ENCODE measurements around the gene CHST6. TPM values are rescaled to one million over a fixed set of nuclear protein-coding genes. Genes with fewer than 3 reads are reported as not detected.
A peak's percentile ranks its signal among the peaks of the same experiment; 100 is the strongest.
"Not testable (repeated sequence)": the region's sequence is repeated elsewhere in the genome, so short reads cannot be mapped to it uniquely, and the experiment has no call there.

CHST6 gene
- total RNA-seq, 2 donors from 2014 or later = under 0.01 TPM; not detected in 1

- intact Hi-C loops (cut with DNase I) = no loop called here
- H3K4me3 ChIP-seq = no peak overlapping the region
- no peaks in the 10 kb centered on the region for H3K9me3 ChIP-seq
- ATAC-seq (no peak), DNase-seq (no peak)
- no peaks in the 10 kb centered on the region for H3K27me3 ChIP-seq
- no peaks in the 10 kb centered on the region for H3K4me1 ChIP-seq
- TF ChIP-seq POLR2A (IDR thresholded peaks at IDR 0.05) = no peak
- no peak for TF ChIP-seq CTCF (IDR thresholded peaks at IDR 0.05)
- 80 to 82% methylated on average over 3 of the region's 3 CpGs for WGBS, 2 donors
- no peaks in the 10 kb centered on the region for H3K36me3 ChIP-seq (replicated peaks in 1 of 2; ENCODE audit: insufficient read depth in 1 of 2, low read depth in 2 of 2)
- H3K27ac ChIP-seq = no peak overlapping the region
These were observed 10.9 kb upstream of the CHST6 start for GRCh38 chr16:75506107-75506506.

DNA sequence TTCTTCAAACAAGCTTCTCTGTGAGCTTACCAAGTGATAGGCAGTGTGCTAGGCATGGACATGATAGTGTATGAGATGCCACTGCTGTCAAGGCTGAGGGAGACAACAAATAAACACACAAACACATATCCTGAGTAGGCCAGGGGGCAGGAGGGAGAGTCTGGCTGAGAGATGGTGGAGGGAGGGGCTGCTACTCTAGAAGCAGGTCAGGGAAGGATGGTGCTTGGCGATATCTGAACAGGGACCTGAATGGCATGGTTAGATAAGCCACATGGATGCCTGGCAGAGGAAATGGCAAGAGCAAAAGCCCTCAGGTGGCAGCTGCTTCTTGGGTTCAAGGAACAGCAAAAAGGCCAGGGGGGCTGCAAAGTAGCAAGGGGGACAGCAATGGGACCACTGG lies 8.6 kb upstream of the CHST6 start:
- H3K9me3 ChIP-seq = no peaks in the 10 kb centered on the region
- 69 to 91% methylated on average over 1 of the region's 1 CpG for WGBS, 2 donors
- no peak for TF ChIP-seq POLR2A (IDR thresholded peaks at IDR 0.05)
- TF ChIP-seq CTCF (IDR thresholded peaks at IDR 0.05) = no peak
- no peaks in the 10 kb centered on the region for H3K27me3 ChIP-seq
- DNase-seq (no peak), ATAC-seq (no peak)
- no peaks in the 10 kb centered on the region for H3K36me3 ChIP-seq (replicated peaks in 1 of 2; ENCODE audit: insufficient read depth in 1 of 2, low read depth in 2 of 2)
- intact Hi-C loops (cut with DNase I) = no loop called here
- no peak overlapping the region for H3K27ac ChIP-seq
- peaks cover 3% of the 10 kb centered on the region for H3K4me1 ChIP-seq
- H3K4me3 ChIP-seq = no peak overlapping the region

- no peak for ATAC-seq
- DNase-seq = no peak
- Histone ChIP-seq H3K27ac (no peak overlapping the region), H3K4me1 (peaks cover 10% of the 10 kb centered on the region), H3K27me3 (no peaks in the 10 kb centered on the region), H3K4me3 (no peak overlapping the region), H3K36me3 (replicated peaks in 1 of 2; ENCODE audit: insufficient read depth in 1 of 2, low read depth in 2 of 2) (no peaks in the 10 kb centered on the region), H3K9me3 (no peaks in the 10 kb centered on the region)
- intact Hi-C loops (cut with DNase I) = no loop called here
- TF ChIP-seq CTCF (IDR thresholded peaks at IDR 0.05) = no peak
- no peak for TF ChIP-seq POLR2A (IDR thresholded peaks at IDR 0.05)
- WGBS, 2 donors = 85 to 89% methylated on average over 4 of the region's 4 CpGs
These were observed 7.8 kb upstream of the CHST6 start for GRCh38 chr16:75502916-75503605.

DNA sequence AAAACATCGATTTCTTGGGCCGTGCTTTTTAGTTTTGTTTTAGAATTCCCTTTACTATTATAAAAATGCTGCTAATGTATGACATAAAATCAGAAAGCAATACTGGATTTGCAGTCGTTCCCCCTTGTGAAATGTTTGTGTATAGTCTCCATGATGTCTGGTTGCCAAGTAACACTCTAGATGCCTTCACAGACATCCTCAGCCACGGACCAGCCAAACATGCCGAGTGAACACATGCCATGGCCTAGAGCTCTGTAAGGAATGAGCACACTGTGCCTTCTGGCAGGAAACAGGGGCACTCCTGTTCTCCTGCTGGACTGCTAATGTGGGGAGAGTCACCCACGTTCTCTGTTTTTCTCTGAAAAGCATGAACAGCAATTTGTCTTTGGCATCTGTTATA lies 6.6 kb upstream of the CHST6 start:
- H3K4me1 ChIP-seq = peaks cover 18% of the 10 kb centered on the region
- H3K9me3 ChIP-seq; H3K4me3 ChIP-seq; H3K27me3 ChIP-seq; H3K36me3 ChIP-seq (replicated peaks in 1 of 2; ENCODE audit: insufficient read depth in 1 of 2, low read depth in 2 of 2); H3K27ac ChIP-seq; DNase-seq; ATAC-seq; intact Hi-C loops (cut with DNase I): not testable (repeated sequence)
- WGBS, 2 donors = 54 to 57% methylated on average over 6 of the region's 6 CpGs

DNA sequence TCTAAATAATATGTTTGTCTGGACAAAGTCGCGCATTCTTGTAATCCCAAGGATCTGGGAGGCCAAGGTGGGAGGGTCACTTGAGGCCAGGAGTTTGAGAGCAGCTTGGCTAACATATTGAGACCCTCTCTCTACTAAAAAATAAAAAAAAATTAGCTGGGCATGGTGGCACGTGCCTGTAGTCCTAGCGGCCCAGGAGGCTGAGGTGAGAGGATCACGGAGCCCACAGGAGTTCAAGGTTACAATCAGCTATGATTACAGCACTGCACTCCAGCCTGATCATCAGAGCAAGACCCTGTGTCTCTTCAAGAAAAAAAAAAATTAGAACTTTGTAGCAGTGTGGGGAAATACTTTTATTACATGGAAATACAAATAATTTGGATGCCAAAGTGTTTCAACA lies 6.1 kb upstream of the CHST6 start:
- no peak overlapping the region for H3K27ac ChIP-seq
- no peaks in the 10 kb centered on the region for H3K9me3 ChIP-seq
- no peak for ATAC-seq
- no peaks in the 10 kb centered on the region for H3K36me3 ChIP-seq (replicated peaks in 1 of 2; ENCODE audit: insufficient read depth in 1 of 2, low read depth in 2 of 2)
- 72 to 75% methylated on average over 5 of the region's 5 CpGs for WGBS, 2 donors
- H3K4me3 ChIP-seq = no peak overlapping the region
- H3K27me3 ChIP-seq = no peaks in the 10 kb centered on the region
- H3K4me1 ChIP-seq = peaks cover 18% of the 10 kb centered on the region
- no peak for DNase-seq
- intact Hi-C loops (cut with DNase I) = no loop called here
- TF ChIP-seq POLR2A (IDR thresholded peaks at IDR 0.05) = no peak
- TF ChIP-seq CTCF (IDR thresholded peaks at IDR 0.05) = no peak

DNA sequence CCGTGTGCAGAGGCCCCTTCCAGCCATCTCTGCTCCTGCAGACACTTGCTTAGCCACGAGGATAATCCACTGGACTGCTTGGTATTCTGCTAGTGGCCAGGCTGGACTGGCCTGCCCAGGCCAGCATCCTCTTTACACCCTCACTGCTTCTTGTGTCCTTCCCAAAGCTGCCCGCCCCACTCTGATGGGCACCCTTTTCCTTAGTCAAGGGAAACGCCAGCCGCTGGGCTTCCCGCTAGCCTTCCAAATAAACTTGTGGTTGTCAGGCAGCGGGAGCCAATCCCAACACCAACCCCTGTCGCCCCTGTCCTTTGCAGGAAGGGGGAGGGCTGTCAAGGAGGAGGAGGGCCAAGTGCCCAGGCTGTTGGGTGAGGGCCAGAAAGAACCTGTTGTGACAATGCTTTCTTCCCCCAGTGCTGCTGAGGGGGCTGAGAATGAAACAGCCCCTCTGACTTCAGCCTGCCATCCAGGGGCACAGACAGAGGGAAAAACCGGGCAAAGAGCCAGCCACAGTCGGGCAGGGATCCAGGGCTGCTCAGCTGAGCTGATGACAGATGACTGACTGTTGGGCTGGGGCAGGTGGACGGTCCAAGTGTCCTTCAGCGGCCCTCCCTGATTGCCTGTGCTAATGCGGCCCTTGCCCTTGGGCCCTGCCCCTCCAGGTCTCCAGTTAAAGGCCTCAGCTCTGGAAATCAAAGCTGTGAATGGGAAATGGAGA lies 3.5 kb upstream of the CHST6 start:
- H3K27me3 ChIP-seq; H3K9me3 ChIP-seq; H3K36me3 ChIP-seq (replicated peaks in 1 of 2; ENCODE audit: insufficient read depth in 1 of 2, low read depth in 2 of 2); H3K4me3 ChIP-seq; intact Hi-C loops (cut with DNase I); H3K27ac ChIP-seq: not testable (repeated sequence)
- DNase-seq = peak; percentile 52 to 82 (median 66)
- 22 to 43% methylated on average over 5 to 9 of the region's 13 CpGs for WGBS, 2 donors
- peaks cover 31% of the 10 kb centered on the region for H3K4me1 ChIP-seq
- ATAC-seq = peak; percentile 40
